ENCODE results near the gene SLC39A5. TPM values are rescaled to one million over a fixed set of nuclear protein-coding genes. Genes with fewer than 3 reads are reported as not detected.

Gene SLC39A5
- total RNA-seq, 2 donors from 2014 or later: not detected

GRCh38 chr12:56202838-56203237 lies 27.0 kb upstream of the SLC39A5 start:
- intact Hi-C loops (cut with DNase I): no loop called here
- 46% methylated on average over 2 of the region's 2 CpGs for WGBS
- H3K4me1 ChIP-seq (replicated peaks): no peaks in the 10 kb centered on the region
- no peak overlapping the region for H3K27ac ChIP-seq
- H3K27me3 ChIP-seq (replicated peaks; ENCODE audit: insufficient read depth): no peaks in the 10 kb centered on the region
- peaks cover 4 to 10% of the 10 kb centered on the region in 2 donors for H3K36me3 ChIP-seq
- no peaks in the 10 kb centered on the region for H3K9me3 ChIP-seq
- no peak overlapping the region for H3K4me3 ChIP-seq
- TF ChIP-seq POLR2AphosphoS5 (IDR thresholded peaks at IDR 0.05) (no peak), POLR2A (IDR thresholded peaks at IDR 0.05) (no peak)
- TF ChIP-seq, protein P1, sequence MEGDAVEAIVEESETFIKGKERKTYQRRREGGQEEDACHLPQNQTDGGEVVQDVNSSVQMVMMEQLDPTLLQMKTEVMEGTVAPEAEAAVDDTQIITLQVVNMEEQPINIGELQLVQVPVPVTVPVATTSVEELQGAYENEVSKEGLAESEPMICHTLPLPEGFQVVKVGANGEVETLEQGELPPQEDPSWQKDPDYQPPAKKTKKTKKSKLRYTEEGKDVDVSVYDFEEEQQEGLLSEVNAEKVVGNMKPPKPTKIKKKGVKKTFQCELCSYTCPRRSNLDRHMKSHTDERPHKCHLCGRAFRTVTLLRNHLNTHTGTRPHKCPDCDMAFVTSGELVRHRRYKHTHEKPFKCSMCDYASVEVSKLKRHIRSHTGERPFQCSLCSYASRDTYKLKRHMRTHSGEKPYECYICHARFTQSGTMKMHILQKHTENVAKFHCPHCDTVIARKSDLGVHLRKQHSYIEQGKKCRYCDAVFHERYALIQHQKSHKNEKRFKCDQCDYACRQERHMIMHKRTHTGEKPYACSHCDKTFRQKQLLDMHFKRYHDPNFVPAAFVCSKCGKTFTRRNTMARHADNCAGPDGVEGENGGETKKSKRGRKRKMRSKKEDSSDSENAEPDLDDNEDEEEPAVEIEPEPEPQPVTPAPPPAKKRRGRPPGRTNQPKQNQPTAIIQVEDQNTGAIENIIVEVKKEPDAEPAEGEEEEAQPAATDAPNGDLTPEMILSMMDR (IDR thresholded peaks at IDR 0.05): no peak
- no peak for DNase-seq (ENCODE audit: low spot score)

- no peak for DNase-seq (ENCODE audit: low spot score)
- Histone ChIP-seq H3K4me3 (no peak overlapping the region), H3K27me3 (replicated peaks; ENCODE audit: insufficient read depth) (no peaks in the 10 kb centered on the region), H3K9me3 (no peaks in the 10 kb centered on the region), H3K36me3 (peaks cover 6 to 14% of the 10 kb centered on the region in 2 donors), H3K27ac (no peak overlapping the region), H3K4me1 (replicated peaks) (no peaks in the 10 kb centered on the region)
- TF ChIP-seq POLR2AphosphoS5 (IDR thresholded peaks at IDR 0.05): no peak
- no peak for TF ChIP-seq POLR2A (IDR thresholded peaks at IDR 0.05)
- TF ChIP-seq, protein P1 (IDR thresholded peaks at IDR 0.05): no peak
- intact Hi-C loops (cut with DNase I): no loop called here
These were observed 25.6 kb upstream of the SLC39A5 start for GRCh38 chr12:56204275-56204674.

DNA sequence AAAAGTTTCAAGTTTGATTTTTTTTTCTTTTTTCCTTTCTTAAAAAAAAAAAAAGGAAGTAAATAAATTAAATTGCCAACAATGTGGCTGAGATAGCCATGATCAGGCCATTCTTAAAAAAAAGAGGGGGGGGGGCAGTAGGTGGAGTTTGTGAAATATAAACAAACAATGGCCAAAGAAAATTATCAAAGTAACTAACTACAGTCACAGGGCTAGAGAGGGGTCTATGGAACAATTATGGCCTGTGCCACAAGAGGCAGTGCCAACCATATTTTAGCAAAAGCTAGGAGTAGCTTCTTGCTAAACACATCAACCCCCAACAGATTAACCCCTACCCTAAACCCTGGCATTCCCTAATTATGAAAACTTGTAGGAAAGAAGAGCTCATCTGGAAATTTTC lies 24.4 kb upstream of the SLC39A5 start:
- no peak for DNase-seq (ENCODE audit: low spot score)
- Histone ChIP-seq H3K4me3 (no peak overlapping the region), H3K4me1 (replicated peaks) (no peaks in the 10 kb centered on the region), H3K9me3 (no peaks in the 10 kb centered on the region), H3K27ac (peak overlapping the region in 1 of 2 donors; percentile 11), H3K36me3 (peaks cover 12 to 26% of the 10 kb centered on the region in 2 donors), H3K27me3 (replicated peaks; ENCODE audit: insufficient read depth) (no peaks in the 10 kb centered on the region)
- no peak for TF ChIP-seq POLR2A (IDR thresholded peaks at IDR 0.05)
- no peak for TF ChIP-seq POLR2AphosphoS5 (IDR thresholded peaks at IDR 0.05)
- TF ChIP-seq, protein P1 (IDR thresholded peaks at IDR 0.05): no peak
- intact Hi-C loops (cut with DNase I): no loop called here

DNA sequence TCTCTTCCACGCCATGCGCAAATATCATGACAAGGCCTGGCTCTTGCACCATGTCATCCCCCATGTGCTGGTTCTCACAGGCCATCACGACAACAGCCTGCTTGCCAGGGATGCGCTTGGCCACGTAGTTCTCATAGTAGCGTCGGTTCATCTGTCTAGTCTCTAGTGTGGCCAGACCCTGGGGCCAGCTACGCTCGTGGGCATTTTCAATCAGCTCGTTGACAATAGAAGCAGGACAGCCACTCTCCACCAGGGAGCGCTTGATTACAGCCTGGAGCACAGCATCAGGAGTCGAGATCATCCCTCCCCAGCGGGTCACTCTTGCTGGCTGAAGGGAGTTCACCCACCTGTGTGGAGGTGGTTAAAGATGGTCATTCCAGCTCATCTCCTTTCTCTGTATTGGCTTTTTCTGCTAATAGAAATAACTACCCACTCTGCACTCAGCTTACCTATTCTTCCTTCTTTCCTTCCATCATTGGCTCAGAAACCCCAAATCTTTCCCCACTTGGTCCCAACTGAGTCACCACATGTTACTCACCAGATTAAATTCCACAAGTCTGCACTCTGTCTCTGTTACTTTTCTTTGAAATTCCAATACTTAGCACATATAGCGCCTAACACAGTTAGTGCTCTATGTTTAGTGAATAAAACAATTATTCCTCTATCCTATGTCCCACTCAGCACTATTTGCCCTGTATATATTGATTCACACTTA lies 23.2 kb upstream of the SLC39A5 start:
- peak overlapping the region; percentile 11 to 14 for H3K27ac ChIP-seq
- H3K36me3 ChIP-seq: peaks cover 18 to 30% of the 10 kb centered on the region in 2 donors
- WGBS: 54% methylated on average over 14 of the region's 14 CpGs

More for the DNA sequence above, 23.2 kb upstream of the SLC39A5 start:
- no peaks in the 10 kb centered on the region for H3K9me3 ChIP-seq
- H3K27me3 ChIP-seq (replicated peaks; ENCODE audit: insufficient read depth): no peaks in the 10 kb centered on the region
- intact Hi-C loops (cut with DNase I): no loop called here
- no peak for TF ChIP-seq POLR2A (IDR thresholded peaks at IDR 0.05)
- TF ChIP-seq POLR2AphosphoS5 (IDR thresholded peaks at IDR 0.05): peak; percentile 38
- TF ChIP-seq, protein P1 (IDR thresholded peaks at IDR 0.05): peak in 3 of 4 experiments; percentile 55 to 66 (median 57)
- H3K4me3 ChIP-seq: no peak overlapping the region
- peak; percentile 53 for DNase-seq (ENCODE audit: low spot score)
- no peaks in the 10 kb centered on the region for H3K4me1 ChIP-seq (replicated peaks)

All from prostate gland (tissue), 2 donors.